ENCODE measurements around the gene ANGPTL8.
A peak's percentile ranks its signal among the peaks of the same experiment; 100 is the strongest.

The ANGPTL8 gene

DNA sequence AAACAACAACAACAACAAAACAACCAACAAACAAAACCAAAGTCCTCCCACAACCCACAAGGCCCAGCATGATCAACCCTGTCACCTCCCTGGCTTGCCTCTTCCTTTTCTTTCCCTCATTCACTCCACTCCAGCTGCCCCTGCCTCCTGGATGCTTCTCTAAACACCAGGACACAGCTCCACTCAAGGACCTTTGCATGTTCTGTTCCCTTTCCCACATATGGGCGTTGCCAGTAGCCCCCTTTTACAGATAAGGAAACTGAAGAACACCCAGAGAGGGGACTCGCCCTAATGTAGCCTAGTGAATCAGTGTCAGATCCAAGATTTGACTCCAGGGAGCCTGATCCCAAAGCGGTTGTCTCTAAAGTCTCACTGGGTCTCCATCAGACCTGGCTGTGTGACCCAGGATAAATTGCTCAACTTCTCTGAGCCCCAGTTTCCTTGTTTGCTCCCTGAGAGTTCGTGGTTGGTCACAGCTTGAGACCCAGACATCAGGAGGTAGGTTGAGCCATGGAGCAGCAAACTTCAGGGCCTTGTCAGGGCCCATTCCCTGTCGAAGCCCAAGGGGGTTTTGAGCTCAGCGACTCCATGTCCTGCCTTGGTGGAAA is 25.9 kb downstream of the ANGPTL8 start:
- no peaks in the 10 kb centered on the region for H3K9me2 ChIP-seq (replicated peaks; ENCODE audit: control insufficient read depth, low read length)
- no peak overlapping the region; the same call in 1 of the 2 replicates for H3K27ac ChIP-seq (ENCODE audit: low read depth, low read length)

DNA sequence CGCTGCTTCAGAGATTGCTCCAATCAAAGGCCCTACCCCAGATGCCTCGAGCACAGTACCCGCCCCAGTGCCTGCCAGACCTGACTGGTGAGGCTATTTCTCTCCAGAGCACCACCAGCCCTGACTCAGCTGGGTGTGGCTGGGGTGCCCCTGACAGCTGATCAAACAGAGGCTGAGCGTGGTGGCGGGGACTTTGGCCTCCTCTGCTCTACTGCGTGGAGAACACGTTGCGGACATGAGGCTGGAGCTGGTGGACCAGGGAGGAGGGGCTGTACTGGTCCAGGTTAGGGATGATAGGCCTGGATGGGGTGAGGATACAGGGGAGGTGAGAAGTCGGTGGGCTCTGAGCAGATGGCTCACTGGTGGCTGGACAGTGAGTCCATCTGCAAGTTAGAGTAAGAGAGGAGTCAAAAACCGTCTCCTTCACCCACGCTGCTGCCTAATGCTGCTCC is 26.4 kb downstream of the ANGPTL8 start:
- no peak overlapping the region for H3K27ac ChIP-seq (ENCODE audit: low read depth, low read length)
- TF ChIP-seq, protein P1, sequence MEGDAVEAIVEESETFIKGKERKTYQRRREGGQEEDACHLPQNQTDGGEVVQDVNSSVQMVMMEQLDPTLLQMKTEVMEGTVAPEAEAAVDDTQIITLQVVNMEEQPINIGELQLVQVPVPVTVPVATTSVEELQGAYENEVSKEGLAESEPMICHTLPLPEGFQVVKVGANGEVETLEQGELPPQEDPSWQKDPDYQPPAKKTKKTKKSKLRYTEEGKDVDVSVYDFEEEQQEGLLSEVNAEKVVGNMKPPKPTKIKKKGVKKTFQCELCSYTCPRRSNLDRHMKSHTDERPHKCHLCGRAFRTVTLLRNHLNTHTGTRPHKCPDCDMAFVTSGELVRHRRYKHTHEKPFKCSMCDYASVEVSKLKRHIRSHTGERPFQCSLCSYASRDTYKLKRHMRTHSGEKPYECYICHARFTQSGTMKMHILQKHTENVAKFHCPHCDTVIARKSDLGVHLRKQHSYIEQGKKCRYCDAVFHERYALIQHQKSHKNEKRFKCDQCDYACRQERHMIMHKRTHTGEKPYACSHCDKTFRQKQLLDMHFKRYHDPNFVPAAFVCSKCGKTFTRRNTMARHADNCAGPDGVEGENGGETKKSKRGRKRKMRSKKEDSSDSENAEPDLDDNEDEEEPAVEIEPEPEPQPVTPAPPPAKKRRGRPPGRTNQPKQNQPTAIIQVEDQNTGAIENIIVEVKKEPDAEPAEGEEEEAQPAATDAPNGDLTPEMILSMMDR (IDR thresholded peaks at IDR 0.05; ENCODE audit: low read depth, low read length, poor library complexity, severe bottlenecking) = no peak
- TF ChIP-seq EZH2phosphoT487 (IDR thresholded peaks at IDR 0.05; ENCODE audit: borderline replicate concordance, low read length) = no peak
- no peak overlapping the region for H3K4me3 ChIP-seq (ENCODE audit: low read length)
- no peaks in the 10 kb centered on the region for H3K36me3 ChIP-seq (ENCODE audit: control insufficient read depth, low read length)
- H3K9me3 ChIP-seq (ENCODE audit: control insufficient read depth, insufficient read depth, low read length) = no peaks in the 10 kb centered on the region
- no peaks in the 10 kb centered on the region for H3K9me2 ChIP-seq (replicated peaks; ENCODE audit: control insufficient read depth, low read length)
- peaks cover 53% of the 10 kb centered on the region for H3K4me1 ChIP-seq (ENCODE audit: control insufficient read depth, low read length)
- no peaks in the 10 kb centered on the region for H4K20me1 ChIP-seq (ENCODE audit: control insufficient read depth, insufficient read depth, low read depth, low read length)
- no peaks in the 10 kb centered on the region for H3K27me3 ChIP-seq (ENCODE audit: control insufficient read depth, low read length)
- peaks cover 7% of the 10 kb centered on the region; the same call in 1 of the 2 replicates for H3F3A ChIP-seq (ENCODE audit: control insufficient read depth, insufficient read depth)
- H3K4me2 ChIP-seq (ENCODE audit: low read length) = no peak overlapping the region
- H3K79me2 ChIP-seq (ENCODE audit: control insufficient read depth, low read length) = peaks cover 4% of the 10 kb centered on the region

More for the DNA sequence above, 25.9 kb downstream of the ANGPTL8 start:
- Histone ChIP-seq H3K4me2 (ENCODE audit: low read length) (peak overlapping the region; percentile 92; the same call in 1 of the 2 replicates), H4K20me1 (ENCODE audit: control insufficient read depth, insufficient read depth, low read depth, low read length) (no peaks in the 10 kb centered on the region), H3K79me2 (ENCODE audit: control insufficient read depth, low read length) (peaks cover 4% of the 10 kb centered on the region), H3K4me1 (ENCODE audit: control insufficient read depth, low read length) (peaks cover 53% of the 10 kb centered on the region), H3K27me3 (ENCODE audit: control insufficient read depth, low read length) (no peaks in the 10 kb centered on the region), H3K4me3 (ENCODE audit: low read length) (no peak overlapping the region), H3F3A (ENCODE audit: control insufficient read depth, insufficient read depth) (peaks cover 8% of the 10 kb centered on the region; the same call in 1 of the 2 replicates), H3K9me3 (ENCODE audit: control insufficient read depth, insufficient read depth, low read length) (no peaks in the 10 kb centered on the region), H3K36me3 (ENCODE audit: control insufficient read depth, low read length) (no peaks in the 10 kb centered on the region)
- TF ChIP-seq EZH2phosphoT487 (IDR thresholded peaks at IDR 0.05; ENCODE audit: borderline replicate concordance, low read length) = no peak
- TF ChIP-seq, protein P1 (IDR thresholded peaks at IDR 0.05; ENCODE audit: low read depth, low read length, poor library complexity, severe bottlenecking) = no peak

DNA sequence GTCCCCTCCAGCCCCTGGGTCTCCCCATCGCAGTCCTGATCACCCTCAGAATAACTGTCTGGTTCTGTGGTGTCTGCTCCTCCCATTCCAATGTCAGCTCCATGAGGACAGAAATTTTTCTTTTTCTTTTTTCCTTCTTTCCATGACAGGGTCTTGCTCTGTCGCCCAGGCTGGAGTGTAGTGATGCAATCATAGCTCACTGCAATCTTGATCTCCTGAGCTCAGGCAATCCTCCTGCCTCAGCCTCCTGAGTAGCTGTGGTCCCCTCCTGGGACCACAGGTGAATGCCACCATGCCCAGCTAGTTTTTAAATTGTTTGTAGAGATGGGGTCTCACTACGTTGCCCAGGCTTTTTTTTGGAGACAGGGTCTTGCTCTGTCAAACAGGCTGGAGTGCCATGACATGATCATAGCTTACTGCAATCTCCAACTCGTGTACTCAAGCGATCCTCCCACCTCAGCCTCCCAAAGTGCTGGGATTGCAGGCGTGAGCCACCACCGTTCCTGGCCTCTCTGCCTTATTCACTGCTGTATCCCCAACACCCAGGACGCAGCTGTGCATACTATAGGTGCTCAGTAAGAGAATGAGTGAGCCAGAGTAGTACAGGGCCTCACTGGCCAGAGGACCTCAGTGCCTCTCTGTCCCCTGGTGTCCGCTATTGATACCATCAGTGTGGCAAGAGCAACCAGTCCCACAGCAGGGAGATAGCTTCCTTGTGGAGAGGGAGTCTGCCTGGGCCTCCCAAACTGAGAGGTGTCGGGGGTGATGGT is 28.1 kb downstream of the ANGPTL8 start:
- no peaks in the 10 kb centered on the region for H3K9me3 ChIP-seq (ENCODE audit: control insufficient read depth, insufficient read depth, low read length)
- H3K9me2 ChIP-seq (replicated peaks; ENCODE audit: control insufficient read depth, low read length) = no peaks in the 10 kb centered on the region
- no peak for TF ChIP-seq EZH2phosphoT487 (IDR thresholded peaks at IDR 0.05; ENCODE audit: borderline replicate concordance, low read length)
- TF ChIP-seq, protein P1 (IDR thresholded peaks at IDR 0.05; ENCODE audit: low read depth, low read length, poor library complexity, severe bottlenecking) = no peak
- no peak overlapping the region for H3K4me3 ChIP-seq (ENCODE audit: low read length)
- H3K36me3 ChIP-seq (ENCODE audit: control insufficient read depth, low read length) = no peaks in the 10 kb centered on the region
- no peaks in the 10 kb centered on the region for H4K20me1 ChIP-seq (ENCODE audit: control insufficient read depth, insufficient read depth, low read depth, low read length)
- H3K4me2 ChIP-seq (ENCODE audit: low read length) = no peak overlapping the region
- H3K79me2 ChIP-seq (ENCODE audit: control insufficient read depth, low read length) = no peaks in the 10 kb centered on the region
- peaks cover 46% of the 10 kb centered on the region for H3K4me1 ChIP-seq (ENCODE audit: control insufficient read depth, low read length)
- no peak overlapping the region for H3K27ac ChIP-seq (ENCODE audit: low read depth, low read length)
- peaks cover 5% of the 10 kb centered on the region; the same call in 1 of the 2 replicates for H3F3A ChIP-seq (ENCODE audit: control insufficient read depth, insufficient read depth)
- no peaks in the 10 kb centered on the region for H3K27me3 ChIP-seq (ENCODE audit: control insufficient read depth, low read length)
